NCI-H69 (cell line): Measurements from ENCODE around the gene ARAP3.

Experiments used
- DNase-seq: peaks from one replicate; lab custom pipeline; 2025; lab: John Stamatoyannopoulos, UW

Gene ARAP3

GRCh38 chr5:141672071-141672840 is 9.8 kb downstream of the ARAP3 start:
- DNase-seq = no peak

GRCh38 chr5:141669520-141669919 is 12.5 kb downstream of the ARAP3 start:
- peak; percentile 15 for DNase-seq

GRCh38 chr5:141668601-141669265 is 13.3 kb downstream of the ARAP3 start:
- DNase-seq = no peak

GRCh38 chr5:141665995-141666940 is 15.8 kb downstream of the ARAP3 start:
- DNase-seq = no peak

- DNase-seq = peak; percentile 69
These were observed 17.1 kb downstream of the ARAP3 start for GRCh38 chr5:141664733-141665461.

- DNase-seq = no peak
These were observed 18.5 kb downstream of the ARAP3 start for GRCh38 chr5:141663506-141663905.

GRCh38 chr5:141662028-141662427 is 20.0 kb downstream of the ARAP3 start:
- peak; percentile 53 for DNase-seq

- DNase-seq = no peak
These were observed 24.0 kb downstream of the ARAP3 start for GRCh38 chr5:141657937-141658545.

- DNase-seq = no peak
These were observed 24.6 kb downstream of the ARAP3 start for GRCh38 chr5:141657404-141657803.

- no peak for DNase-seq
These were observed 25.6 kb downstream of the ARAP3 start for GRCh38 chr5:141656396-141656795.

GRCh38 chr5:141655020-141655419 is 27.0 kb downstream of the ARAP3 start:
- no peak for DNase-seq

- no peak for DNase-seq
These were observed 27.7 kb downstream of the ARAP3 start for GRCh38 chr5:141654298-141654697.

- no peak for DNase-seq
These were observed 30.3 kb downstream of the ARAP3 start for GRCh38 chr5:141651728-141652105.

GRCh38 chr5:141650851-141651727 is 30.9 kb downstream of the ARAP3 start, which contains the start of gene FCHSD1:
Gene FCHSD1 (minus strand): TSS chr5:141651418. CDS start chr5:141651368, 50 bp downstream.
- DNase-seq = peak; percentile 87

GRCh38 chr5:141649972-141650371 is 32.1 kb downstream of the ARAP3 start:
- no peak for DNase-seq

- no peak for DNase-seq
These were observed 32.9 kb downstream of the ARAP3 start for GRCh38 chr5:141649056-141649688.

GRCh38 chr5:141647851-141648250 is 34.2 kb downstream of the ARAP3 start:
- no peak for DNase-seq

- DNase-seq = no peak
These were observed 34.8 kb downstream of the ARAP3 start for GRCh38 chr5:141647242-141647641.

GRCh38 chr5:141646026-141646425 is 36.0 kb downstream of the ARAP3 start:
- no peak for DNase-seq
